NB4 (cell line): ENCODE measurements around the gene ZNF365.

Experiments used
- MYC ChIP-seq: IDR thresholded peaks from 2 replicates; pipeline ENCODE4 v1.6.1; 2011; ENCODE audit warnings: low read depth, low read length
- POLR2A ChIP-seq: IDR thresholded peaks from 2 replicates; pipeline ENCODE4 v1.6.1; 2011; ENCODE audit warnings: mild to moderate bottlenecking; ENCODE audit not compliant: insufficient read length; ENCODE audit errors: extremely low read depth
- TF ChIP-seq, protein P1 (sequence below): IDR thresholded peaks from one replicate; pipeline ENCODE4 v1.5.1; 2012; ENCODE audit warnings: low read depth, low read length
- TF ChIP-seq, protein P2 (sequence below): IDR thresholded peaks from 2 replicates; pipeline ENCODE4 v1.6.1; 2011; ENCODE audit warnings: low read depth, low read length

DNA sequence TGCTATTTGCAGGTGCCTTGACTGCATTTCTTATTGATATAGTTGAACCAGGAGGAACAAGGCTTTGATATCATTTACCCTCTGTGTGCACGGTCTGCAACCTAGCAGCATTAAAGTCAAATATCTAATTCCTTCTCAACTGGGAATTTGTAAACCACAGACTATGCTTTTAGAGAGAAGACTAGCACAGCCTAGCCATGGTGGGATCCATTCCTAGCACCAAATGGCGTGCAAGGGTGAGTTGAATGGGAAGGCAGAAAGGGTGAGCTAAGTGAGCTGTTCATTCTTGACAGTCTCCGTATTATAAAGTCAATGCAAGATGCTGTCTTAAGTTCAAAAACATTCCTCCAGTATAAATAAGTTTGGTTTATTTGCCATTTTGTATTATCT, 2.9 kb downstream of the ZNF365 start:
- TF ChIP-seq, protein P1, sequence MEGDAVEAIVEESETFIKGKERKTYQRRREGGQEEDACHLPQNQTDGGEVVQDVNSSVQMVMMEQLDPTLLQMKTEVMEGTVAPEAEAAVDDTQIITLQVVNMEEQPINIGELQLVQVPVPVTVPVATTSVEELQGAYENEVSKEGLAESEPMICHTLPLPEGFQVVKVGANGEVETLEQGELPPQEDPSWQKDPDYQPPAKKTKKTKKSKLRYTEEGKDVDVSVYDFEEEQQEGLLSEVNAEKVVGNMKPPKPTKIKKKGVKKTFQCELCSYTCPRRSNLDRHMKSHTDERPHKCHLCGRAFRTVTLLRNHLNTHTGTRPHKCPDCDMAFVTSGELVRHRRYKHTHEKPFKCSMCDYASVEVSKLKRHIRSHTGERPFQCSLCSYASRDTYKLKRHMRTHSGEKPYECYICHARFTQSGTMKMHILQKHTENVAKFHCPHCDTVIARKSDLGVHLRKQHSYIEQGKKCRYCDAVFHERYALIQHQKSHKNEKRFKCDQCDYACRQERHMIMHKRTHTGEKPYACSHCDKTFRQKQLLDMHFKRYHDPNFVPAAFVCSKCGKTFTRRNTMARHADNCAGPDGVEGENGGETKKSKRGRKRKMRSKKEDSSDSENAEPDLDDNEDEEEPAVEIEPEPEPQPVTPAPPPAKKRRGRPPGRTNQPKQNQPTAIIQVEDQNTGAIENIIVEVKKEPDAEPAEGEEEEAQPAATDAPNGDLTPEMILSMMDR = no peak
- TF ChIP-seq POLR2A (no peak), MYC (no peak)
- TF ChIP-seq, protein P2, sequence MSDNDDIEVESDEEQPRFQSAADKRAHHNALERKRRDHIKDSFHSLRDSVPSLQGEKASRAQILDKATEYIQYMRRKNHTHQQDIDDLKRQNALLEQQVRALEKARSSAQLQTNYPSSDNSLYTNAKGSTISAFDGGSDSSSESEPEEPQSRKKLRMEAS = no peak
